ENCODE data around the gene SCYGR3. TPM values are rescaled to one million over a fixed set of nuclear protein-coding genes. Genes with fewer than 3 reads are reported as not detected.

The SCYGR3 gene
- not detected for polyA plus RNA-seq (ENCODE audit: insufficient read length in 4 of 4)

GRCh38 chr2:227614740-227615139 is at the start of gene SCYGR3:
SCYGR3 (minus strand) TSS chr2:227614840; CDS start chr2:227614840, 0 bp downstream.
- DNase-seq (ENCODE audit: low read depth in 4 of 4, low spot score in 3 of 4): no peak

- no peak for DNase-seq (ENCODE audit: low read depth in 4 of 4, low spot score in 3 of 4)
These were observed 47.2 kb upstream of the SCYGR3 start for GRCh38 chr2:227661827-227662226.

GRCh38 chr2:227661025-227661649 is 46.5 kb upstream of the SCYGR3 start:
- no peak for DNase-seq (ENCODE audit: low read depth in 4 of 4, low spot score in 3 of 4)

GRCh38 chr2:227657199-227657845 is 42.7 kb upstream of the SCYGR3 start:
- DNase-seq (ENCODE audit: low read depth in 4 of 4, low spot score in 3 of 4): no peak

- no peak for DNase-seq (ENCODE audit: low read depth in 4 of 4, low spot score in 3 of 4)
These were observed 40.8 kb upstream of the SCYGR3 start for GRCh38 chr2:227655454-227655853.

- no peak for DNase-seq (ENCODE audit: low read depth in 4 of 4, low spot score in 3 of 4)
These were observed 39.8 kb upstream of the SCYGR3 start for GRCh38 chr2:227654426-227654825.

GRCh38 chr2:227653419-227653818 is 38.8 kb upstream of the SCYGR3 start:
- DNase-seq (ENCODE audit: low read depth in 4 of 4, low spot score in 3 of 4): no peak

GRCh38 chr2:227643990-227644551 is 29.4 kb upstream of the SCYGR3 start:
- DNase-seq (ENCODE audit: low read depth in 4 of 4, low spot score in 3 of 4): no peak

GRCh38 chr2:227642656-227643055 is 28.0 kb upstream of the SCYGR3 start:
- no peak for DNase-seq (ENCODE audit: low read depth in 4 of 4, low spot score in 3 of 4)

GRCh38 chr2:227634201-227634600 is 19.6 kb upstream of the SCYGR3 start:
- DNase-seq (ENCODE audit: low read depth in 4 of 4, low spot score in 3 of 4): no peak

GRCh38 chr2:227632827-227633226 is 18.2 kb upstream of the SCYGR3 start:
- DNase-seq (ENCODE audit: low read depth in 4 of 4, low spot score in 3 of 4): no peak

GRCh38 chr2:227630322-227630721 is 15.7 kb upstream of the SCYGR3 start:
- DNase-seq (ENCODE audit: low read depth in 4 of 4, low spot score in 3 of 4): no peak

GRCh38 chr2:227629435-227629834 is 14.8 kb upstream of the SCYGR3 start:
- no peak for DNase-seq (ENCODE audit: low read depth in 4 of 4, low spot score in 3 of 4)

GRCh38 chr2:227627769-227628168 is 13.1 kb upstream of the SCYGR3 start:
- DNase-seq (ENCODE audit: low read depth in 4 of 4, low spot score in 3 of 4): no peak

- DNase-seq (ENCODE audit: low read depth in 4 of 4, low spot score in 3 of 4): no peak
These were observed 12.0 kb upstream of the SCYGR3 start for GRCh38 chr2:227626580-227627151.

GRCh38 chr2:227625420-227625819 is 10.8 kb upstream of the SCYGR3 start:
- no peak for DNase-seq (ENCODE audit: low read depth in 4 of 4, low spot score in 3 of 4)

GRCh38 chr2:227623226-227623625 is 8.6 kb upstream of the SCYGR3 start:
- DNase-seq (ENCODE audit: low read depth in 4 of 4, low spot score in 3 of 4): no peak

- no peak for DNase-seq (ENCODE audit: low read depth in 4 of 4, low spot score in 3 of 4)
These were observed 2.9 kb upstream of the SCYGR3 start, which contains the start of gene SCYGR4 for GRCh38 chr2:227617316-227618230. SCYGR4 (plus strand) TSS chr2:227617498; CDS start chr2:227617498, 0 bp downstream.

- DNase-seq (ENCODE audit: low read depth in 4 of 4, low spot score in 3 of 4): no peak
These were observed 2.0 kb upstream of the SCYGR3 start for GRCh38 chr2:227616631-227617030.

- DNase-seq (ENCODE audit: low read depth in 4 of 4, low spot score in 3 of 4): no peak
These were observed 1.3 kb upstream of the SCYGR3 start for GRCh38 chr2:227615906-227616305.

GRCh38 chr2:227615181-227615580 is 541 bp upstream of the SCYGR3 start:
- DNase-seq (ENCODE audit: low read depth in 4 of 4, low spot score in 3 of 4): no peak
